T-helper 17 cell (primary cell): ENCODE measurements around the gene TSR1. TPM values are rescaled to one million over a fixed set of nuclear protein-coding genes. Genes with fewer than 3 reads are reported as not detected.

Experiments
- ATAC-seq: fragments of 150-1000 bp; cut with Tn5 transposase; 2 replicates; pipeline ENCODE4 v1.10.0; 2021; ENCODE audit warnings: mild to moderate bottlenecking, moderate library complexity
- DNase-seq, 3 donors: peaks; one replicate each; pipeline versions ENCODE4 v3.0.0 to v3.0.0-alpha.2; 2020 to 2021
- H3K9me3 ChIP-seq: one replicate; pipeline ENCODE4 v1.7.0; 2013; ENCODE audit warnings: low read length, mild to moderate bottlenecking; ENCODE audit not compliant: control insufficient read depth, poor library complexity, severe bottlenecking
- H3K27ac Mint-ChIP-seq: one replicate; pipeline ENCODE4 v1.8.0; 2022; ENCODE audit warnings: mild to moderate bottlenecking, moderate library complexity, mixed read lengths
- H3K27me3 Mint-ChIP-seq: one replicate; pipeline ENCODE4 v1.8.0; 2022; ENCODE audit warnings: mixed read lengths
- H3K36me3 Mint-ChIP-seq: one replicate; pipeline ENCODE4 v1.8.0; 2022; ENCODE audit warnings: low read depth, mixed read lengths
- H3K4me1 Mint-ChIP-seq: one replicate; pipeline ENCODE4 v1.8.0; 2022; ENCODE audit warnings: mild to moderate bottlenecking, mixed read lengths
- H3K4me3 Mint-ChIP-seq: one replicate; pipeline ENCODE4 v1.8.0; 2022; ENCODE audit warnings: mild to moderate bottlenecking, moderate library complexity, mixed read lengths
- total RNA-seq, 4 donors: library from RNA in 2 of 4; stranded (reverse) in 2 of 4; gene quantifications; one replicate each; pipeline ENCODE4 v1.2.3 and lab custom pipeline; 2022 to 2026

Gene TSR1
- total RNA-seq (10 to 100 TPM; 24.9 to 35.4 TPM), total RNA-seq (lab: John Stamatoyannopoulos, UW) (59.6 to 109 reads per million in 2 donors)

GRCh38 chr17:2336215-2336851 lies at the start of gene TSR1:
Gene TSR1, minus strand, starts transcription at chr17:2336457. Its CDS starts 30 bp downstream, at chr17:2336427.
- DNase-seq (peak; percentile 82 to 85 (median 84)), ATAC-seq (peak; percentile 87)
- no peaks in the 10 kb centered on the region for H3K9me3 ChIP-seq
- Mint-ChIP-seq H3K27ac (peak within 1 kb of the TSS; percentile 98), H3K4me3 (peak within 1 kb of the TSS; percentile 99), H3K4me1 (peaks cover 14% of the 10 kb centered on the region), H3K27me3 (no peaks in the 10 kb centered on the region), H3K36me3 (peaks cover 2% of the 10 kb centered on the region)

DNA sequence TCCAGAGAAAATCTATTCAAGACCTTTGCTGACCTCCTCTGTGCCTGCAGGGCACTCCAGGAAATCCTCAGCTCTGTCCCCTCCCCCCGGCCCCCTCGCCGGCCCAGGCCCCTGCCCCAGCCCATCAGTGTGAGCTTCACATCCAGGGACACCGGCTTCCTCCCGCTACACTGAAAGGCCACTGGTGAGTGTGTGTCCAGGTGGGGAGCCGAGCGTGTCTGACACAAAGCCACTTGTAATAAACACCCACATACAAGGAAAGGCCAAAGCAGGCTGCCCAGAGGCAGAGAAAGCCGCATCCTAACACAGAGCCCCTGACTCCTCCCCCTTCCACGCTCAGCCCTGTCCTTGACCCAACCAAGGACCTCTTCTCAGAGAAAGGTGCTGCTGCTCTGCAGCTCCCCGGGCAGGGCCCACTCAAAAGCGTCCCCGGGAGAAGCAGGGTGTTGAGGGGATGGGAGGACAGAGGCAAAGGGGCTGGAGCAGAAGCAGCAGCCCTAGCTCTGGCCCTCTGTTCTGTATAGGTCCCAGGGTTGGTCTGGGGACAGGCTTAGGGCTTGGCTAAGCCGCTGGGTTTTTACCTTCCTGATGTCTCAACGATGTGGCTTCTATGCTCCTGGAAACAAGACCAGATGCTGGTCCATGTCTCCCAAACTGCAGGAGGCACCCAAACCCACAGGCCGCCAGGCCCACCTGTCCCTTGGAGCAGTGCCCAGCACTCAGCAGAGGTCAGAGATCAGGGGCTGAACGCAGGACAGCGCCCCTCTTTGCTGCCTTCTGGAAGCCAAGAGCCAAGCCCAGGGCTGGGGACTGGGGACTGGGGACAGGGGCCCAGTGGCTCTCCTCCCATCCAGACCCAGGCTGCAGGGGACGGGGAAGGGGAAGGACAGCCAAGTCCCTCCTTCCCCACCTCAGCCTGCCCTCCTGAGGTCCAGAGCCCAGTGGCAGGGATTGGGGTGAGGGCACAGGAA lies 49.3 kb upstream of the TSR1 start:
- ATAC-seq (no peak), DNase-seq (no peak)
- no peaks in the 10 kb centered on the region for H3K27me3 Mint-ChIP-seq
- H3K9me3 ChIP-seq, result no peaks in the 10 kb centered on the region
- H3K36me3 Mint-ChIP-seq, result peaks cover 8% of the 10 kb centered on the region
- H3K27ac Mint-ChIP-seq, result no peak overlapping the region
- peaks cover 19% of the 10 kb centered on the region for H3K4me1 Mint-ChIP-seq
- H3K4me3 Mint-ChIP-seq, result peak overlapping the region; percentile 25

GRCh38 chr17:2384439-2385127 lies 48.3 kb upstream of the TSR1 start:
- H3K4me3 Mint-ChIP-seq, result no peak overlapping the region
- ATAC-seq, result no peak
- no peaks in the 10 kb centered on the region for H3K27me3 Mint-ChIP-seq
- H3K9me3 ChIP-seq, result no peaks in the 10 kb centered on the region
- DNase-seq, result no peak
- H3K4me1 Mint-ChIP-seq, result peaks cover 15% of the 10 kb centered on the region
- H3K36me3 Mint-ChIP-seq, result peaks cover 8% of the 10 kb centered on the region
- no peak overlapping the region for H3K27ac Mint-ChIP-seq

DNA sequence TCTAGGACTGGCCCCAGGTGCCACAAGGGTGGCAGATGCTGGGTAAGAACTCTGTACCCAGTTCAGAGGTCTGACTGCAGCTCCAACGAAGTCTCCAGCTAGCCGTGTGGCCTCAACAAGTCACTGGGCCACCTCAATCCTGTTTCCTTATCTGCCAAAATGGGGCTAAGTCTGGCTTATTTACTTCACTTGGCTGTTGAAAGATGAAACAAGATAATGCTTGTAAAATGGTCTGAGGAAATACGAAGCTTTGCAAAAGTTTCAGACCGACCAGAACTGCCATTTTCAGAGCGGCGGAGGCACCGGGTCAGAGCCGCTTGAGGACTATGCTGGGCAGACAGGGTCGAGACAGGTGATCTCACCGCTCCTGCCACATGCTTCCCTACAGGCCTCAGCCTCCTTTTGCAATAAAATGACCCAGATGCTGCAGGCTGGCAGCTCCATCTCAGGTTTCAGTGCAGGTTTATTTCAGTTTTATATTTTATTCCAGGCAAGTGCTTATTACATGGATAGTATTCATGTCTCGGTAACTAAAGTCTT lies 47.4 kb upstream of the TSR1 start:
- Mint-ChIP-seq H3K27ac (peak overlapping the region; percentile 84), H3K36me3 (peaks cover 6% of the 10 kb centered on the region)
- no peak for DNase-seq

DNA sequence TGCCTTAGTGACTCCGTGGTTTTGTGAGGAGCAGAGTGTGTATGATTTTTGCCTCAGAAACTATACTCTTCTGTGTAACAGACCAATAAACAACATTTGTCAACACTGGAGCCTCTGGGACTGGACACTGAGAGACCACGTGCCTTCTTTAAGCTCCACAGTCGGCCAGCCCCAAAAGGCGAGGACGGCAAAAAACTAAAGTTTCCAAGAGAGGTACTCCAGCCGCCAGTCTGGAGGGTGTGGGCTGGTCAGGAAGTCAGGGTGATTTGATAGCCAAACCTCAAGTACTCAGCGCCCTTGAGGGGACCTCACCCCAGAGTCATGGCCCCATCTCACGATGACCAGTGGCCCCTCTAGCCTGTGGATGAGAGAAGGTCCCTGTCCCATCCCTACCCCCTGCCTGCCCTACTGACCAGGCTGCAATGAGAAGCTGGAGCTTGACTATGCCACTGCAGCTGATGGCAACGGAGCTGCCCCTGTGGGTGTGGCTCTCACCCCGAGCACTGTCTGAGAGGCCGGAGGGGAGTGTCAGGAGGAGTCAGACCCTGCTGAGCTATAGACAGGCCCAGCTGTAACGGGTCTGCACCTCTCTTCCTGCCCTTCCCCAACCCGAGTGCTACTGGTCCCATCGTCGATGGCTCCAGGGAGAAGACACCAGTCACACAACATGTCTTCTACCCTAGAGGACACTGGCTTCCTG lies 44.8 kb upstream of the TSR1 start:
- DNase-seq (no peak), ATAC-seq (no peak)
- peak overlapping the region; percentile 41 for H3K4me3 Mint-ChIP-seq
- H3K9me3 ChIP-seq, result no peaks in the 10 kb centered on the region
- peak overlapping the region; percentile 54 for H3K27ac Mint-ChIP-seq
- H3K27me3 Mint-ChIP-seq, result no peaks in the 10 kb centered on the region
- H3K4me1 Mint-ChIP-seq, result peaks cover 4% of the 10 kb centered on the region
- H3K36me3 Mint-ChIP-seq, result peaks cover 2% of the 10 kb centered on the region

More for the DNA sequence above, 47.4 kb upstream of the TSR1 start:
- no peak for ATAC-seq
- peak overlapping the region; percentile 68 for H3K4me3 Mint-ChIP-seq
- H3K4me1 Mint-ChIP-seq, result peaks cover 9% of the 10 kb centered on the region
- H3K27me3 Mint-ChIP-seq, result no peaks in the 10 kb centered on the region
- H3K9me3 ChIP-seq, result no peaks in the 10 kb centered on the region

DNA sequence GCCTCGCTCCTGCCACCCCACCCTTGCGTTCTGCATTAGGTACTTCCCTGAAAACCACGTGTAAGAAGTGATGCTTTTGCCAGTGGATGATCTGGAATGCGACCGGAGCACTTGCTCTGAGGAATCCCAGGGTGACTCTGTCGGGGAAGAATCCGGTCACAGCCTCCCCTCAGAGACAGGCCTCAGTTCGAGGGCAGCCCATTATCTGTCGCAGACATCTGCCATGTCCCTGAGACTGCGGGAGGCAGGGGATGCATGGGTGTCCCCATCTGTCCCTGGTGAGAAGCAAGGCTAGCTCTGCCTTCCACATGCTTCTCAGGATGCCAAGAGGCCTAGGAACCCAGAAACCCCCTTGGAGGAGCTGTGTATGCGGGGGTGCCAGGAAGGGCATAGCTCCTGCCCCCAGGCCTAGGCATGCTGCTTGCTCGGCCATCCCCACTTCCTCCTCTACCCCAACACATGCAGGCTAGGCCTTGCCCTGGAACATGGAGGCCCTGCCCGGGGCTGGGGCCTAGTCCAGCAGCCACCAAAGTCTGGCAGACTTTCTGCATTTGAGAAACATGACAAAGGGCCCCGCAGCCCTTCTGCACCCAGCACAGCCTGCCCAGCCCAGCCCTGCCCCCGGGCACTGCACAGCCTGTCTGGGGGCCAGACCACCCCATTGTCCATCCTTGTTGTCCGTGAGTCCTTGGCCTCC lies 44.1 kb upstream of the TSR1 start:
- H3K27ac Mint-ChIP-seq, result peak overlapping the region; percentile 32
- H3K27me3 Mint-ChIP-seq, result no peaks in the 10 kb centered on the region
- peak overlapping the region; percentile 41 for H3K4me3 Mint-ChIP-seq
- no peaks in the 10 kb centered on the region for H3K9me3 ChIP-seq
- peaks cover 4% of the 10 kb centered on the region for H3K4me1 Mint-ChIP-seq
- ATAC-seq (no peak), DNase-seq (no peak)
- peaks cover 2% of the 10 kb centered on the region for H3K36me3 Mint-ChIP-seq

DNA sequence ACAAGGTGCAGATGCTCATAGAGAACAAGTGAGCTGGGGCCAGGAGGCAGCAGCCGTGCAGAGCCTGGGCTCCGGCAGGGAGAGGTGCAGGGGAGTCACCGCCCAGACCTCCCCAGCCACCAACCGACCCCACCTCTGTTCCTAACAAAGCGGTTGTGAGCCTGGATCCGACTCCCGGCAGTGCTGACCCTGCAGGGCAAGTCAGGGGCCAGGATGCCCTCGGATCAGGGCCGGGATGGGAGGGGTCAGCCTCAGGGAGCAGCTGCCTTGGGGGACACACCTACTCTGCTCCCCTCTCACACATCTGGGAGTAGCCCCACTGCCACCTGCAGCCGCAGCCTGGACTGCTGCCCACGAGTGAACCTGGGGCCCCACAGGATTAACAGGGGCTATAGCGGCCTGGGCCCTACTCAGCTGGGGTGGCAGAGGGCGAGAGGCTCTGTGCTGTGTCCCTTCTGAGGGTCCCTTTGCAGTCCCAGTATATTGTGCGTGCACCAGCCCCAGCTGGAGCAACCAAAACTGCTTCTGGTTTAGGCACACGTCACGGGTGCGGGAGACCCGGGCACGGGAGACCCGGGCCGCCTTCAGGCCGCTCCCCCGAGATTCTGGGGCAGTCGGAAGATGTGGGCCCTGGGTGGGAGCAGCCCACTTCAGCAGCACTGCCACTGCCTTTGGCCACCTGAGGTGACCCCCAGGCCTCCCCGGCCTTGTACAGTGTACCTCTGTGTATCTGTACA lies 43.4 kb upstream of the TSR1 start:
- Mint-ChIP-seq H3K27ac (peak overlapping the region; percentile 32), H3K36me3 (peaks cover 2% of the 10 kb centered on the region), H3K27me3 (no peaks in the 10 kb centered on the region), H3K4me3 (no peak overlapping the region), H3K4me1 (peaks cover 4% of the 10 kb centered on the region)
- ATAC-seq, result no peak
- H3K9me3 ChIP-seq, result no peaks in the 10 kb centered on the region
- DNase-seq, result no peak

- Mint-ChIP-seq H3K4me3 (no peak overlapping the region), H3K4me1 (peaks cover 2% of the 10 kb centered on the region), H3K27me3 (no peaks in the 10 kb centered on the region), H3K36me3 (peaks cover 2% of the 10 kb centered on the region), H3K27ac (peak overlapping the region; percentile 60)
- no peak for ATAC-seq
- no peaks in the 10 kb centered on the region for H3K9me3 ChIP-seq
- DNase-seq, result no peak
Observed at GRCh38 chr17:2378905-2379304, 42.6 kb upstream of the TSR1 start.

DNA sequence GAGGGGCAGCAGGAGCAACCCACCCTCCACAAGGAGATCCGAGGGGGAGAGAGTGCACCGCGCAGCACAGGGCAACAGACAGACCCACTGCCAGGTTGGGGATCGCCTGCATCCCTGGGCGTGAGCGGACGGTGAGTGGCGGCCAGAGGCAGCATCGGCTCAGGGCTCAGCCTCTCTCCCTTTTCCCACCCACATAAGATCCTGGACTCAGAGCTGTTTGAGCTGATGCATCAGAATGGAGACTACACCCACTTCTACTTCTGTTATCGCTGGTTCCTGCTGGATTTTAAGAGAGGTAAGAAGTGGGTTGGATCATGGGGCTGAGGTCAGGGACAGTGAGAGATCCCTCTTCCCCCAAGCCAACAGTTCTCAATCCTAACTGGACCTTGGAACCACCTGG lies 41.4 kb upstream of the TSR1 start:
- peaks cover 2% of the 10 kb centered on the region for H3K36me3 Mint-ChIP-seq
- H3K27ac Mint-ChIP-seq, result peak overlapping the region; percentile 60
- no peak overlapping the region for H3K4me3 Mint-ChIP-seq

DNA sequence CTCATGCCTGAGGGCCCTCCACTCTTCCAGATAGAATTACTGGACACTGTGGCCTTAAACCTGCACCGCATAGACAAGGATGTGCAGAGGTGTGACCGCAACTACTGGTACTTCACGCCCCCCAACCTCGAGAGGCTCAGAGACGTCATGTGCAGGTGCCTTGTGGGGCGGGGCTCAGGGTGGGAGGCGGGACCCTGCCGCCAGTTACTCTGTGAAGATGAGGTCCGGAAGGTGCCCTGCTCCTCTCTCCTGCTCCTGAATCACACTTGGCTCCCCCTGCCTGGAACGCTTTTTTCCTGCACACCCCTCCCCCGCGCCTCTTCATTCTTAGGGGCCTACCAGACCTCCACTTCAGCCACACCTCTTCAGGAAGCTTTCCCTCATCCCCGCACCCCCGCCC lies 39.9 kb upstream of the TSR1 start:
- ATAC-seq, result no peak
- Mint-ChIP-seq H3K27ac (peak overlapping the region; percentile 77), H3K4me1 (peaks cover 2% of the 10 kb centered on the region), H3K36me3 (peaks cover 2% of the 10 kb centered on the region), H3K27me3 (no peaks in the 10 kb centered on the region), H3K4me3 (no peak overlapping the region)
- no peaks in the 10 kb centered on the region for H3K9me3 ChIP-seq
- DNase-seq, result no peak

More for the DNA sequence above, 41.4 kb upstream of the TSR1 start:
- Mint-ChIP-seq H3K27me3 (no peaks in the 10 kb centered on the region), H3K4me1 (peaks cover 2% of the 10 kb centered on the region)
- no peaks in the 10 kb centered on the region for H3K9me3 ChIP-seq
- no peak for DNase-seq
- no peak for ATAC-seq

DNA sequence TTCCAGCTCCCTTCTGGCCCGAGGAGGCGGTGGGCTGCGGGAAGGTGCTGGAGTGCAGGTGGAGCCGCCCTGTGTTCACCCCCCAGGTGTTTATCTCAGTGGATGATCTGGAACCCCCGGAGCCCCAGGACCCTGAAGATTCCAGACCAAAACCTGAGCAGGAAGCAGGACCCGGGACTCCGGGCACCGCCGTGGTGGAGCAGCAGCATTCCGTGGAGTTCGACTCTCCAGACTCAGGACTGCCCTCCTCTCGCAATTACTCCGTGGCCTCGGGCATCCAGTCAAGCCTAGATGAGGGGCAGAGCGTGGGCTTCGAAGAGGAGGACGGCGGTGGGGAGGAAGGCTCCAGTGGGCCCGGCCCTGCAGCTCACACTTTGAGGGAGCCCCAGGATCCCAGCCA lies 39.1 kb upstream of the TSR1 start:
- Mint-ChIP-seq H3K4me1 (no peaks in the 10 kb centered on the region), H3K27ac (peak overlapping the region; percentile 60), H3K4me3 (no peak overlapping the region), H3K36me3 (peaks cover 2% of the 10 kb centered on the region), H3K27me3 (no peaks in the 10 kb centered on the region)
- no peak for ATAC-seq
- H3K9me3 ChIP-seq, result no peaks in the 10 kb centered on the region
- no peak for DNase-seq
